HepG2 (cell line): ENCODE data around the gene RAD51AP1. TPM values are rescaled to one million over a fixed set of nuclear protein-coding genes. Genes with fewer than 3 reads are reported as not detected.

Experiments
- ATAC-seq: fragments of 200-7000 bp; cut with Tn5 transposase; 3 replicates; pipeline ENCODE4 v1.9.1; 2020; ENCODE audit warnings: mild to moderate bottlenecking, moderate library complexity
- BruUV-seq: library from RNA; stranded (reverse); fragments of 400-500 nt; replicated peaks from 2 replicates; lab custom pipeline; 2021; lab: Mats Ljungman, UMichigan
- CTCF ChIA-PET: fragments of 300-600 bp; formaldehyde crosslinking; extraction: SDS; loops from one replicate; lab custom pipeline; 2021; ENCODE audit warnings: low total read pairs, inconsistent platforms, low intra/inter-chr PET ratio; lab: Yijun Ruan, JAX
- POLR2A ChIA-PET: fragments of 350-600 bp; sonication (Branson Sonifier 250); formaldehyde crosslinking; loops from one replicate; lab custom pipeline; 2020; ENCODE audit warnings: antibody characterized with exemption, inconsistent platforms; lab: Yijun Ruan, JAX
- DNase-seq: peaks from one replicate; pipeline ENCODE4 v3.0.0-alpha.2; 2015; ENCODE audit warnings: low spot score
- FAIRE-seq: peaks from 3 replicates; lab custom pipeline; 2011; peaks lifted over from hg19 to GRCh38; lab: Jason Lieb, UNC
- H2AFZ ChIP-seq: one replicate; pipeline ENCODE4 v1.6.1; 2011; ENCODE audit warnings: low read length, inconsistent platforms
- H3K27ac ChIP-seq: fragments of 300-600 bp; 3 replicates; pipeline ENCODE4 v1.8.0; 2011; ENCODE audit warnings: mixed run types, mild to moderate bottlenecking, mixed read lengths, low read length, inconsistent platforms; ENCODE audit not compliant: insufficient read depth; ENCODE audit errors: extremely low read length
- H3K27me3 ChIP-seq, 2 experiments: fragments of 200-600 bp in 1 of 2; 2 replicates in 1 of 2; 3 replicates in 1 of 2; pipeline versions ENCODE4 v1.6.0 to v1.8.0; 2011; ENCODE audit warnings: low read length in 2 of 2, mild to moderate bottlenecking in 2 of 2, moderate library complexity in 2 of 2, inconsistent platforms in 1 of 2; ENCODE audit not compliant: insufficient read depth in 2 of 2, control insufficient read depth in 1 of 2
- H3K36me3 ChIP-seq, 2 experiments: fragments of 200-600 bp in 1 of 2; replicated peaks in 1 of 2; 2 replicates in 1 of 2; 3 replicates in 1 of 2; pipeline versions ENCODE4 v1.5.1 to v1.8.0; 2011; ENCODE audit warnings: low read length in 2 of 2, inconsistent platforms in 1 of 2; ENCODE audit not compliant: insufficient read depth in 2 of 2, control insufficient read depth in 1 of 2
- H3K4me1 ChIP-seq: 2 replicates; pipeline ENCODE4 v1.5.1; 2012; ENCODE audit warnings: low read length, inconsistent platforms; ENCODE audit not compliant: insufficient read depth
- H3K4me2 ChIP-seq: 2 replicates; pipeline ENCODE4 v1.6.0; 2011; ENCODE audit warnings: low read depth, low read length, inconsistent platforms
- H3K4me3 ChIP-seq, 3 experiments: fragments of 200-600 bp in 1 of 3; sonication (generic), shearing (Covaris generic) in 1 of 3; replicated peaks in 1 of 3; 2 replicates each; pipeline ENCODE4 v1.5.1; 2011 to 2016; ENCODE audit warnings: low read length in 3 of 3, inconsistent platforms in 2 of 3, low read depth in 2 of 3, mild to moderate bottlenecking in 2 of 3, control low read depth in 1 of 3, mixed read lengths in 1 of 3; ENCODE audit not compliant: insufficient read depth in 1 of 3
- H3K79me2 ChIP-seq: one replicate; pipeline ENCODE4 v1.6.1; 2011; ENCODE audit warnings: low read length, inconsistent platforms; ENCODE audit not compliant: insufficient read depth
- H3K9ac ChIP-seq: 2 replicates; pipeline ENCODE4 v1.6.0; 2011; ENCODE audit warnings: mild to moderate bottlenecking, low read depth, low read length, inconsistent platforms; ENCODE audit not compliant: insufficient read depth
- H3K9me3 ChIP-seq: 2 replicates; pipeline ENCODE4 v1.5.1; 2012; ENCODE audit warnings: mild to moderate bottlenecking, low read length
- H4K20me1 ChIP-seq: 2 replicates; pipeline ENCODE4 v1.6.0; 2011; ENCODE audit warnings: inconsistent platforms, mild to moderate bottlenecking, low read length, moderate library complexity; ENCODE audit not compliant: insufficient read depth
- ARNT ChIP-seq: fragments of 450-650 bp; IDR thresholded peaks from 2 replicates; pipeline ENCODE4 v1.6.1; 2017
- HNF4A ChIP-seq: sonication (generic); formaldehyde crosslinking; IDR thresholded peaks from 2 replicates; pipeline ENCODE4 v1.4.0; 2020; ENCODE audit warnings: missing genetic modification reagents
- KDM5A ChIP-seq: fragments of 200-600 bp; sonication (generic); IDR thresholded peaks from 2 replicates; pipeline ENCODE4 v1.7.0; 2018; ENCODE audit warnings: antibody characterized with exemption, mild to moderate bottlenecking, low read length, borderline replicate concordance
- MIER3 ChIP-seq: IDR thresholded peaks from 2 replicates; pipeline ENCODE4 v1.6.1; 2016; ENCODE audit warnings: missing compliant biosample characterization, borderline replicate concordance
- PTBP1 ChIP-seq: fragments of 200-400 bp; formaldehyde crosslinking; IDR thresholded peaks from 2 replicates; pipeline ENCODE4 v1.6.1; 2018; ENCODE audit warnings: low read length, low read depth; ENCODE audit not compliant: poor library complexity, severe bottlenecking
- SNAI1 ChIP-seq: sonication (generic); formaldehyde crosslinking; IDR thresholded peaks from 2 replicates; pipeline ENCODE4 v1.5.0; 2020; ENCODE audit warnings: mild to moderate bottlenecking, missing genetic modification reagents, borderline replicate concordance
- TCF7 ChIP-seq: sonication (generic); IDR thresholded peaks from 2 replicates; pipeline ENCODE4 v1.6.1; 2016; ENCODE audit warnings: antibody characterized with exemption, low read depth
- ZBTB20 ChIP-seq: sonication (generic); formaldehyde crosslinking; IDR thresholded peaks from 2 replicates; pipeline ENCODE4 v1.8.1; 2023; ENCODE audit warnings: missing genetic modification reagents, low read depth, mild to moderate bottlenecking, borderline replicate concordance
- ZFP36L2 ChIP-seq: sonication (generic); formaldehyde crosslinking; IDR thresholded peaks from 2 replicates; pipeline ENCODE4 v1.4.0; 2020; ENCODE audit warnings: missing genetic modification reagents
- ZNF563 ChIP-seq: sonication (generic); formaldehyde crosslinking; IDR thresholded peaks from 2 replicates; pipeline ENCODE4 v1.8.0; 2022; ENCODE audit warnings: mild to moderate bottlenecking, moderate library complexity, missing genetic modification reagents
- ZNF879 ChIP-seq: sonication (generic); formaldehyde crosslinking; IDR thresholded peaks from 2 replicates; pipeline ENCODE4 v1.8.1; 2023; ENCODE audit warnings: missing genetic modification reagents
- WGBS: methylation state at CpG from one replicate; pipeline ENCODE4 v1.1.6; 2017; ENCODE audit warnings: low lambda C conversion rate; 5-methylcytosine and 5-hydroxymethylcytosine counted together
- in situ Hi-C: cut with HindIII; loops from 2 replicates; pipeline ENCODE4 v1.10.0; 2017; ENCODE audit warnings: low pct_unique_long_range_greater_than_20kb; ENCODE audit not compliant: extremely low pct_ligation_motif_present
- intact Hi-C: fragments of 100-400 bp; cut with micrococcal nuclease; formaldehyde crosslinking; loops from one replicate; pipeline ENCODE4 v1.10.0; 2022; ENCODE audit not compliant: unreplicated experiment
- polyA plus RNA-seq, 8 experiments: library from polyadenylated mRNA; depleted of rRNA in 3 of 8; stranded (reverse) in 7 of 8; unstranded in 1 of 8; fragments of >200 nt; fragmentation: Illumina TruSeq in 4 of 8; extraction: Trizol in 4 of 8; gene quantifications; 2 replicates each; pipeline versions ENCODE4 v1.2.1 to v1.2.3, GENCODE V29; 2011 to 2016; ENCODE audit warnings: low read depth in 4 of 8, missing spikeins in 1 of 8, mixed read lengths in 1 of 8; ENCODE audit not compliant: insufficient read depth in 1 of 8
- total RNA-seq, 5 experiments: library from RNA; depleted of rRNA; stranded (reverse); fragments of >200 nt; fragmentation: Illumina TruSeq; extraction: Trizol; gene quantifications; 2 replicates each; pipeline ENCODE4 v1.2.3, GENCODE V29; 2016; ENCODE audit warnings: low read depth in 1 of 5
- TF ChIP-seq, protein P1 (sequence below), 2 experiments: sonication (generic) in 1 of 2; formaldehyde crosslinking in 1 of 2; IDR thresholded peaks; 2 replicates each; pipeline versions ENCODE4 v1.4.0 to v1.6.1; 2016 to 2020; ENCODE audit warnings: borderline replicate concordance in 1 of 2, low read depth in 1 of 2, mild to moderate bottlenecking in 1 of 2, missing genetic modification reagents in 1 of 2
- TF ChIP-seq, protein P2 (sequence below): sonication (generic); IDR thresholded peaks from 2 replicates; pipeline ENCODE4 v1.6.1; 2016; ENCODE audit warnings: low read depth, borderline replicate concordance
- TF ChIP-seq, protein P3 (sequence below): sonication (generic); formaldehyde crosslinking; IDR thresholded peaks from 2 replicates; pipeline ENCODE4 v1.9.0; 2021; ENCODE audit warnings: missing genetic modification reagents, borderline replicate concordance
- TF ChIP-seq, protein P4 (sequence below): sonication (generic); formaldehyde crosslinking; IDR thresholded peaks from 2 replicates; pipeline ENCODE4 v1.8.1; 2022; ENCODE audit warnings: mild to moderate bottlenecking, missing genetic modification reagents

RAD51AP1 gene
- total and polyA plus RNA-seq, 2 of the 13 experiments (the other 11 are each of a cell fraction or from before 2014, with no cell fraction given): 16.6 to 49.3 TPM

DNA sequence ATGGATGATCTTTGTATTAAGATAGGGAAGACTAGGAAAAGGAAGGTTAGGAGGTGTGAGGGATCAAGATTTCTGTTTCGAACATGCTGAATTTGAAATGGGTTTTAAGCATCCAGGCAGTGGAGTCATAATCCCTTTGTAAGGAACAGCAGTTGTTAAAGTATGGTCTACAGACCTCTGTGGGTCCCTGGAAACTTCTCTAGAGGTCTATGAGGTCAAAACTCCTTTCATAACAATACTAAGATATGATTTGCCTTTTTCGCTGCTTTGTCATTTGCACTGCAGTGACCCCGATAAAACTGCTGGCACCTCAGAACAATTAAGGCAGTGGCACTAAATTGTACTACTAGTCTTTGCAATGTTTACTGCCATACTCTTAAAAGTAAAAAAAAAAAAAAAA is 1.5 kb downstream of the RAD51AP1 start:
- Histone ChIP-seq H3K9ac (peak overlapping the region; percentile 86; the same call in 1 of the 2 replicates), H3K9me3 (no peaks in the 10 kb centered on the region), H3K27me3 (no peaks in the 10 kb centered on the region; a peak in 1 of 5 replicates), H2AFZ (no peak overlapping the region), H4K20me1 (no peaks in the 10 kb centered on the region), H3K27ac (no peak overlapping the region), H3K36me3 (peaks cover under 1 to 10% of the 10 kb centered on the region in 2 experiments; a peak in 3 of 5 replicates), H3K79me2 (peaks cover 35% of the 10 kb centered on the region), H3K4me2 (peak overlapping the region; percentile 67), H3K4me3 (peak overlapping the region; percentile 79 to 91 (median 84); a peak in 4 of 6 replicates), H3K4me1 (peaks cover 22% of the 10 kb centered on the region)
- WGBS: 97% methylated on average over 3 of the region's 3 CpGs
- DNase-seq (no peak), FAIRE-seq (no peak), ATAC-seq (no peak)
- in situ Hi-C loops (no loop called here), intact Hi-C loops (no loop called here)
- ChIA-PET POLR2A (no interaction called here), CTCF (no interaction called here)
- BruUV-seq: no TSS peak
- TF ChIP-seq ZFP36L2 (CRISPR knock-in tag) (no peak), ARNT (no peak), SNAI1 (CRISPR knock-in tag) (no peak), TCF7 (no peak), ZBTB20 (CRISPR knock-in tag) (no peak), KDM5A (no peak), ZNF879 (CRISPR knock-in tag) (no peak), PTBP1 (no peak), ZNF563 (CRISPR knock-in tag) (no peak), MIER3 (no peak), HNF4A (no peak)
- TF ChIP-seq, protein P1, sequence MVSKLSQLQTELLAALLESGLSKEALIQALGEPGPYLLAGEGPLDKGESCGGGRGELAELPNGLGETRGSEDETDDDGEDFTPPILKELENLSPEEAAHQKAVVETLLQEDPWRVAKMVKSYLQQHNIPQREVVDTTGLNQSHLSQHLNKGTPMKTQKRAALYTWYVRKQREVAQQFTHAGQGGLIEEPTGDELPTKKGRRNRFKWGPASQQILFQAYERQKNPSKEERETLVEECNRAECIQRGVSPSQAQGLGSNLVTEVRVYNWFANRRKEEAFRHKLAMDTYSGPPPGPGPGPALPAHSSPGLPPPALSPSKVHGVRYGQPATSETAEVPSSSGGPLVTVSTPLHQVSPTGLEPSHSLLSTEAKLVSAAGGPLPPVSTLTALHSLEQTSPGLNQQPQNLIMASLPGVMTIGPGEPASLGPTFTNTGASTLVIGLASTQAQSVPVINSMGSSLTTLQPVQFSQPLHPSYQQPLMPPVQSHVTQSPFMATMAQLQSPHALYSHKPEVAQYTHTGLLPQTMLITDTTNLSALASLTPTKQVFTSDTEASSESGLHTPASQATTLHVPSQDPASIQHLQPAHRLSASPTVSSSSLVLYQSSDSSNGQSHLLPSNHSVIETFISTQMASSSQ (IDR thresholded peaks at IDR 0.05; ENCODE audit: low read depth): no peak
- TF ChIP-seq, protein P1 (CRISPR knock-in tag; IDR thresholded peaks at IDR 0.05; ENCODE audit: borderline replicate concordance): no peak
- TF ChIP-seq, protein P2, sequence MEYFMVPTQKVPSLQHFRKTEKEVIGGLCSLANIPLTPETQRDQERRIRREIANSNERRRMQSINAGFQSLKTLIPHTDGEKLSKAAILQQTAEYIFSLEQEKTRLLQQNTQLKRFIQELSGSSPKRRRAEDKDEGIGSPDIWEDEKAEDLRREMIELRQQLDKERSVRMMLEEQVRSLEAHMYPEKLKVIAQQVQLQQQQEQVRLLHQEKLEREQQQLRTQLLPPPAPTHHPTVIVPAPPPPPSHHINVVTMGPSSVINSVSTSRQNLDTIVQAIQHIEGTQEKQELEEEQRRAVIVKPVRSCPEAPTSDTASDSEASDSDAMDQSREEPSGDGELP: no peak
- TF ChIP-seq, protein P3, sequence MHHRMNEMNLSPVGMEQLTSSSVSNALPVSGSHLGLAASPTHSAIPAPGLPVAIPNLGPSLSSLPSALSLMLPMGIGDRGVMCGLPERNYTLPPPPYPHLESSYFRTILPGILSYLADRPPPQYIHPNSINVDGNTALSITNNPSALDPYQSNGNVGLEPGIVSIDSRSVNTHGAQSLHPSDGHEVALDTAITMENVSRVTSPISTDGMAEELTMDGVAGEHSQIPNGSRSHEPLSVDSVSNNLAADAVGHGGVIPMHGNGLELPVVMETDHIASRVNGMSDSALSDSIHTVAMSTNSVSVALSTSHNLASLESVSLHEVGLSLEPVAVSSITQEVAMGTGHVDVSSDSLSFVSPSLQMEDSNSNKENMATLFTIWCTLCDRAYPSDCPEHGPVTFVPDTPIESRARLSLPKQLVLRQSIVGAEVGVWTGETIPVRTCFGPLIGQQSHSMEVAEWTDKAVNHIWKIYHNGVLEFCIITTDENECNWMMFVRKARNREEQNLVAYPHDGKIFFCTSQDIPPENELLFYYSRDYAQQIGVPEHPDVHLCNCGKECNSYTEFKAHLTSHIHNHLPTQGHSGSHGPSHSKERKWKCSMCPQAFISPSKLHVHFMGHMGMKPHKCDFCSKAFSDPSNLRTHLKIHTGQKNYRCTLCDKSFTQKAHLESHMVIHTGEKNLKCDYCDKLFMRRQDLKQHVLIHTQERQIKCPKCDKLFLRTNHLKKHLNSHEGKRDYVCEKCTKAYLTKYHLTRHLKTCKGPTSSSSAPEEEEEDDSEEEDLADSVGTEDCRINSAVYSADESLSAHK (CRISPR knock-in tag): no peak
- TF ChIP-seq, protein P4, sequence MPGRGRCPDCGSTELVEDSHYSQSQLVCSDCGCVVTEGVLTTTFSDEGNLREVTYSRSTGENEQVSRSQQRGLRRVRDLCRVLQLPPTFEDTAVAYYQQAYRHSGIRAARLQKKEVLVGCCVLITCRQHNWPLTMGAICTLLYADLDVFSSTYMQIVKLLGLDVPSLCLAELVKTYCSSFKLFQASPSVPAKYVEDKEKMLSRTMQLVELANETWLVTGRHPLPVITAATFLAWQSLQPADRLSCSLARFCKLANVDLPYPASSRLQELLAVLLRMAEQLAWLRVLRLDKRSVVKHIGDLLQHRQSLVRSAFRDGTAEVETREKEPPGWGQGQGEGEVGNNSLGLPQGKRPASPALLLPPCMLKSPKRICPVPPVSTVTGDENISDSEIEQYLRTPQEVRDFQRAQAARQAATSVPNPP (CRISPR knock-in tag): no peak
